IPS-18a (cell line): ENCODE data around the gene CACHD1.

ENCODE experiments used
- H3K27ac ChIP-seq: one replicate; pipeline ENCODE4 v1.5.1; 2013; ENCODE audit warnings: low read length
- H3K27me3 ChIP-seq: one replicate; pipeline ENCODE4 v1.6.1; 2013; ENCODE audit warnings: mild to moderate bottlenecking, low read length; ENCODE audit not compliant: control insufficient read depth, insufficient read depth
- H3K36me3 ChIP-seq: one replicate; pipeline ENCODE4 v1.6.1; 2013; ENCODE audit warnings: low read depth, low read length; ENCODE audit not compliant: control insufficient read depth
- H3K4me1 ChIP-seq: one replicate; pipeline ENCODE4 v1.6.1; 2013; ENCODE audit warnings: low read depth, low read length; ENCODE audit not compliant: control insufficient read depth
- H3K4me3 ChIP-seq: one replicate; pipeline ENCODE4 v1.5.1; 2013; ENCODE audit warnings: low read length
- H3K9ac ChIP-seq: one replicate; pipeline ENCODE4 v1.6.1; 2013; ENCODE audit warnings: mild to moderate bottlenecking, low read length, moderate library complexity
- H3K9me3 ChIP-seq: one replicate; pipeline ENCODE4 v1.6.1; 2013; ENCODE audit warnings: low read depth, low read length; ENCODE audit not compliant: control insufficient read depth

Gene CACHD1

GRCh38 chr1:64486193-64486592, 16.3 kb downstream of the CACHD1 start:
- H3K4me1 ChIP-seq, result peaks cover 55% of the 10 kb centered on the region
- H3K36me3 ChIP-seq, result no peaks in the 10 kb centered on the region
- no peak overlapping the region for H3K27ac ChIP-seq
- H3K9me3 ChIP-seq, result no peaks in the 10 kb centered on the region
- H3K9ac ChIP-seq, result no peak overlapping the region
- no peaks in the 10 kb centered on the region for H3K27me3 ChIP-seq
- no peak overlapping the region for H3K4me3 ChIP-seq

- H3K4me1 ChIP-seq, result peaks cover 52% of the 10 kb centered on the region
- no peaks in the 10 kb centered on the region for H3K9me3 ChIP-seq
Measured at GRCh38 chr1:64487061-64487460, 17.1 kb downstream of the CACHD1 start.

GRCh38 chr1:64488862-64489261, 18.9 kb downstream of the CACHD1 start:
- H3K4me1 ChIP-seq, result peaks cover 65% of the 10 kb centered on the region
- H3K27ac ChIP-seq, result no peak overlapping the region

More at GRCh38 chr1:64487061-64487460, 17.1 kb downstream of the CACHD1 start:
- H3K36me3 ChIP-seq, result no peaks in the 10 kb centered on the region
- H3K27ac ChIP-seq, result no peak overlapping the region
- no peak overlapping the region for H3K4me3 ChIP-seq
- no peak overlapping the region for H3K9ac ChIP-seq
- no peaks in the 10 kb centered on the region for H3K27me3 ChIP-seq

GRCh38 chr1:64489707-64490106, 19.8 kb downstream of the CACHD1 start:
- no peaks in the 10 kb centered on the region for H3K27me3 ChIP-seq
- no peaks in the 10 kb centered on the region for H3K9me3 ChIP-seq
- H3K4me3 ChIP-seq, result no peak overlapping the region
- H3K9ac ChIP-seq, result no peak overlapping the region
- no peaks in the 10 kb centered on the region for H3K36me3 ChIP-seq
- H3K27ac ChIP-seq, result no peak overlapping the region
- peaks cover 70% of the 10 kb centered on the region for H3K4me1 ChIP-seq

More at GRCh38 chr1:64488862-64489261, 18.9 kb downstream of the CACHD1 start:
- no peak overlapping the region for H3K4me3 ChIP-seq
- no peaks in the 10 kb centered on the region for H3K36me3 ChIP-seq
- no peak overlapping the region for H3K9ac ChIP-seq
- H3K27me3 ChIP-seq, result no peaks in the 10 kb centered on the region
- no peaks in the 10 kb centered on the region for H3K9me3 ChIP-seq

GRCh38 chr1:64490213-64490818, 20.4 kb downstream of the CACHD1 start:
- H3K4me3 ChIP-seq, result no peak overlapping the region
- H3K9ac ChIP-seq, result no peak overlapping the region
- H3K9me3 ChIP-seq, result no peaks in the 10 kb centered on the region
- H3K36me3 ChIP-seq, result no peaks in the 10 kb centered on the region
- H3K27me3 ChIP-seq, result no peaks in the 10 kb centered on the region
- peaks cover 76% of the 10 kb centered on the region for H3K4me1 ChIP-seq
- H3K27ac ChIP-seq, result no peak overlapping the region

- H3K9me3 ChIP-seq, result no peaks in the 10 kb centered on the region
- peak overlapping the region; percentile 6 for H3K27ac ChIP-seq
- no peaks in the 10 kb centered on the region for H3K27me3 ChIP-seq
- H3K4me1 ChIP-seq, result peaks cover 86% of the 10 kb centered on the region
- H3K36me3 ChIP-seq, result no peaks in the 10 kb centered on the region
- no peak overlapping the region for H3K4me3 ChIP-seq
- H3K9ac ChIP-seq, result no peak overlapping the region
Measured at GRCh38 chr1:64492424-64492823, 22.5 kb downstream of the CACHD1 start.

- H3K9me3 ChIP-seq, result no peaks in the 10 kb centered on the region
- H3K27ac ChIP-seq, result peak overlapping the region; percentile 77
- no peaks in the 10 kb centered on the region for H3K27me3 ChIP-seq
- H3K4me1 ChIP-seq, result peaks cover 86% of the 10 kb centered on the region
- H3K9ac ChIP-seq, result peak overlapping the region; percentile 24
- H3K36me3 ChIP-seq, result no peaks in the 10 kb centered on the region
- H3K4me3 ChIP-seq, result peak overlapping the region; percentile 51
Measured at GRCh38 chr1:64493831-64494230, 23.9 kb downstream of the CACHD1 start.

- no peaks in the 10 kb centered on the region for H3K36me3 ChIP-seq
- peak overlapping the region; percentile 24 for H3K9ac ChIP-seq
- H3K4me3 ChIP-seq, result peak overlapping the region; percentile 51
- H3K4me1 ChIP-seq, result peaks cover 86% of the 10 kb centered on the region
- H3K27ac ChIP-seq, result peak overlapping the region; percentile 77
- no peaks in the 10 kb centered on the region for H3K9me3 ChIP-seq
- H3K27me3 ChIP-seq, result no peaks in the 10 kb centered on the region
Measured at GRCh38 chr1:64494659-64495058, 24.7 kb downstream of the CACHD1 start.

- peak overlapping the region; percentile 89 for H3K27ac ChIP-seq
- peaks cover 83% of the 10 kb centered on the region for H3K4me1 ChIP-seq
- peak overlapping the region; percentile 41 for H3K4me3 ChIP-seq
- no peaks in the 10 kb centered on the region for H3K36me3 ChIP-seq
- H3K27me3 ChIP-seq, result no peaks in the 10 kb centered on the region
- H3K9ac ChIP-seq, result no peak overlapping the region
- no peaks in the 10 kb centered on the region for H3K9me3 ChIP-seq
Measured at GRCh38 chr1:64495878-64496277, 25.9 kb downstream of the CACHD1 start.

- H3K27me3 ChIP-seq, result no peaks in the 10 kb centered on the region
- no peaks in the 10 kb centered on the region for H3K9me3 ChIP-seq
- no peaks in the 10 kb centered on the region for H3K36me3 ChIP-seq
- H3K27ac ChIP-seq, result peak overlapping the region; percentile 89
- H3K4me3 ChIP-seq, result peak overlapping the region; percentile 41
- H3K9ac ChIP-seq, result peak overlapping the region; percentile 57
- H3K4me1 ChIP-seq, result peaks cover 83% of the 10 kb centered on the region
Measured at GRCh38 chr1:64496606-64497005, 26.7 kb downstream of the CACHD1 start.

- Histone ChIP-seq H3K4me3 (peak overlapping the region; percentile 41), H3K36me3 (no peaks in the 10 kb centered on the region), H3K27me3 (no peaks in the 10 kb centered on the region), H3K9me3 (no peaks in the 10 kb centered on the region), H3K4me1 (peaks cover 85% of the 10 kb centered on the region), H3K9ac (peak overlapping the region; percentile 57), H3K27ac (peak overlapping the region; percentile 89)
Measured at GRCh38 chr1:64497088-64497883, 27.4 kb downstream of the CACHD1 start.

- Histone ChIP-seq H3K9ac (no peak overlapping the region), H3K27me3 (no peaks in the 10 kb centered on the region), H3K4me1 (peaks cover 85% of the 10 kb centered on the region), H3K9me3 (no peaks in the 10 kb centered on the region), H3K4me3 (no peak overlapping the region), H3K27ac (no peak overlapping the region), H3K36me3 (no peaks in the 10 kb centered on the region)
Measured at GRCh38 chr1:64498325-64498724, 28.4 kb downstream of the CACHD1 start.
